Caco-2 (cell line): ENCODE measurements around the gene PNRC2. TPM values are rescaled to one million over a fixed set of nuclear protein-coding genes. Genes with fewer than 3 reads are reported as not detected.

Experiments used
- BruUV-seq: library from RNA; stranded (reverse); fragments of 400-500 nt; replicated peaks from 2 replicates; lab custom pipeline; 2021; lab: Mats Ljungman, UMichigan
- CTCF ChIA-PET: fragments of 300-600 bp; sonication (Branson Sonifier 250); formaldehyde crosslinking; loops from one replicate; lab custom pipeline; 2022; ENCODE audit warnings: antibody characterized with exemption; lab: Charles Lee
- POLR2A ChIA-PET: fragments of 300-600 bp; sonication (Branson Sonifier 250); formaldehyde crosslinking; loops from one replicate; lab custom pipeline; 2022; ENCODE audit warnings: antibody characterized with exemption; lab: Charles Lee
- DNase-seq, 2 experiments: peaks; one replicate each; pipeline versions ENCODE4 v3.0.0 to v3.0.0-alpha.2; 2020 to 2022
- H3K27me3 ChIP-seq: replicated peaks from 2 replicates; pipeline ENCODE4 v1.6.0; 2011; ENCODE audit warnings: low read length; ENCODE audit not compliant: control insufficient read depth, insufficient read depth
- H3K36me3 ChIP-seq: 2 replicates; pipeline ENCODE4 v1.5.1; 2011; ENCODE audit warnings: low read length; ENCODE audit not compliant: control insufficient read depth, insufficient read depth
- H3K4me1 ChIP-seq: fragments of 250-450 bp; sonication (Bioruptor Pico); 2 replicates; pipeline ENCODE4 v1.5.1; 2020; ENCODE audit warnings: mild to moderate bottlenecking
- H3K4me3 ChIP-seq: 2 replicates; pipeline ENCODE4 v1.5.1; 2011; ENCODE audit warnings: low read depth, mild to moderate bottlenecking, control low read depth, low read length
- H3K9me3 ChIP-seq: fragments of 250-450 bp; sonication (Bioruptor Pico); 2 replicates; pipeline ENCODE4 v1.5.1; 2020; ENCODE audit warnings: mild to moderate bottlenecking, moderate library complexity
- H3K27ac Mint-ChIP-seq: one replicate; pipeline ENCODE4 v1.8.0; 2022; ENCODE audit warnings: mixed read lengths; ENCODE audit not compliant: unreplicated experiment
- H3K27me3 Mint-ChIP-seq: one replicate; pipeline ENCODE4 v1.8.0; 2022; ENCODE audit warnings: mixed read lengths; ENCODE audit not compliant: insufficient read depth, unreplicated experiment
- H3K36me3 Mint-ChIP-seq: one replicate; pipeline ENCODE4 v1.8.0; 2022; ENCODE audit warnings: mild to moderate bottlenecking, mixed read lengths; ENCODE audit not compliant: insufficient read depth, unreplicated experiment
- H3K4me1 Mint-ChIP-seq: one replicate; pipeline ENCODE4 v1.8.0; 2022; ENCODE audit warnings: low read depth, mixed read lengths; ENCODE audit not compliant: unreplicated experiment
- H3K4me3 Mint-ChIP-seq: one replicate; pipeline ENCODE4 v1.8.0; 2022; ENCODE audit warnings: mild to moderate bottlenecking, moderate library complexity, mixed read lengths; ENCODE audit not compliant: unreplicated experiment
- H3K9me3 Mint-ChIP-seq: one replicate; pipeline ENCODE4 v1.8.0; 2022; ENCODE audit warnings: mixed read lengths; ENCODE audit not compliant: unreplicated experiment
- intact Hi-C: fragments of 100-400 bp; cut with micrococcal nuclease; formaldehyde crosslinking; loops from one replicate; pipeline ENCODE4 v1.10.0; 2022; ENCODE audit not compliant: unreplicated experiment
- total RNA-seq: library from RNA; stranded (reverse); gene quantifications from 2 replicates; pipeline ENCODE4 v1.2.3, GENCODE V29; 2022
- TF ChIP-seq, protein P1 (sequence below), 2 experiments: fragments of 200-600 bp in 1 of 2; IDR thresholded peaks; 1 replicate in 1 of 2; 2 replicates in 1 of 2; pipeline versions ENCODE4 v1.5.1 to v1.8.0; 2011 to 2022; ENCODE audit warnings: antibody characterized with exemption in 1 of 2, control low read depth in 1 of 2, inconsistent platforms in 1 of 2, low read depth in 1 of 2, low read length in 1 of 2, mild to moderate bottlenecking in 1 of 2, moderate library complexity in 1 of 2; ENCODE audit not compliant: insufficient read depth in 1 of 2, severe bottlenecking in 1 of 2, unreplicated experiment in 1 of 2

Gene PNRC2
- total RNA-seq, 1 experiment from 2014 or later: 89.8 TPM

DNA sequence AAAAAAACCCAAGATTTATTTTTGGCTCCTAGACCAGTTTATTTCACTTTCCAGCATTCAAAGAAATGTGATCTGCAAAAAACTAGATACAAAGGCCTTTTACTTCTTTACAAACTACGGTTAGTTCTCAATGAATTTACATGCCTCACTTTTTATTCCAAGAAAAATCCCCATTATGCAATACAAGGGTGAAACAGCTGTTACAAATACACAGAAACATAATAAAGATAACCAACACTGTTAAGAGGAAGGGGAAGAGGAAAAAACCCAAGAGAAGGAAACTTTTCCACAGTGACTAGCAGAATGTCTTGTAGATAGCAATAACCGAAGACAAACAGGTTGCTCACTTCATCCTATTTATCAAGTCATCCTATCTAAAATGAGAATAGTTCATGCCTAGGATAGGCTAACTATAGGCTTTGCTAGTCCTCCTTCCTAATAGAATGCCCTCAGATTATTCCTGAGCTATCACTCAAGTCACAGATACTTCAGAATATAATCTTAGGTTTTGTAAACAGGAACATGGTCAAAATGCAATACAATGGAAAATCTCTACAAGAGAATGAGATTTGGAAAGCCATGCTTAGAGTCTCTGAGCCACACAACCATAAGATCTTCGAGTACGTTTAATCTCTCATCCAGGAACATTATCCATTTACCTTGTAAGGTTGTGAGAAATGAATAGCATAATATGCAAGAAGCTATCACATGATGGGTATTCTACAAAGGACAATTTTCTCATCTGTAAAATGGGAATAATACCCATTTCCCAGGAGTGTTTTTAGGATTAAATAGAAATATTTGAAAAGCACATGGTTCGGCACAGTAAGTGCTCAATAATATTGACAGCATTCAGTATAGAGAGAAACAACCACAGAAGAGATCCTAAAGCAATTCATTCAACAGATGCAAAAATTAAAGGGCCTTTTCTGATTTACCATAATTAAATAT is 5.4 kb downstream of the PNRC2 start:
- H3K4me1 Mint-ChIP-seq: no peaks in the 10 kb centered on the region
- no peaks in the 10 kb centered on the region for H3K9me3 ChIP-seq
- DNase-seq: no peak
- H3K27me3 ChIP-seq: no peaks in the 10 kb centered on the region
- intact Hi-C loops: no loop called here
- no peaks in the 10 kb centered on the region for H3K27me3 Mint-ChIP-seq
- H3K27ac Mint-ChIP-seq: no peak overlapping the region
- no peak overlapping the region for H3K4me3 Mint-ChIP-seq
- H3K4me3 ChIP-seq: no peak overlapping the region
- no peaks in the 10 kb centered on the region for H3K9me3 Mint-ChIP-seq
- peaks cover 12% of the 10 kb centered on the region; the same call in 1 of the 2 replicates for H3K4me1 ChIP-seq
- ChIA-PET CTCF (no interaction called here), POLR2A (interaction anchor here (0.7 kb wide), 1 partner anchor 421 kb away, joined by 3 read pairs; no protein-coding TSS in a partner anchor)
- H3K36me3 ChIP-seq: no peaks in the 10 kb centered on the region
- TF ChIP-seq, protein P1, sequence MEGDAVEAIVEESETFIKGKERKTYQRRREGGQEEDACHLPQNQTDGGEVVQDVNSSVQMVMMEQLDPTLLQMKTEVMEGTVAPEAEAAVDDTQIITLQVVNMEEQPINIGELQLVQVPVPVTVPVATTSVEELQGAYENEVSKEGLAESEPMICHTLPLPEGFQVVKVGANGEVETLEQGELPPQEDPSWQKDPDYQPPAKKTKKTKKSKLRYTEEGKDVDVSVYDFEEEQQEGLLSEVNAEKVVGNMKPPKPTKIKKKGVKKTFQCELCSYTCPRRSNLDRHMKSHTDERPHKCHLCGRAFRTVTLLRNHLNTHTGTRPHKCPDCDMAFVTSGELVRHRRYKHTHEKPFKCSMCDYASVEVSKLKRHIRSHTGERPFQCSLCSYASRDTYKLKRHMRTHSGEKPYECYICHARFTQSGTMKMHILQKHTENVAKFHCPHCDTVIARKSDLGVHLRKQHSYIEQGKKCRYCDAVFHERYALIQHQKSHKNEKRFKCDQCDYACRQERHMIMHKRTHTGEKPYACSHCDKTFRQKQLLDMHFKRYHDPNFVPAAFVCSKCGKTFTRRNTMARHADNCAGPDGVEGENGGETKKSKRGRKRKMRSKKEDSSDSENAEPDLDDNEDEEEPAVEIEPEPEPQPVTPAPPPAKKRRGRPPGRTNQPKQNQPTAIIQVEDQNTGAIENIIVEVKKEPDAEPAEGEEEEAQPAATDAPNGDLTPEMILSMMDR (IDR thresholded peaks at IDR 0.05; ENCODE audit: insufficient read depth in 1 of 2, low read depth in 1 of 2, low read length in 1 of 2, severe bottlenecking in 1 of 2, unreplicated experiment in 1 of 2): no peak
- no TSS peak for BruUV-seq
- H3K36me3 Mint-ChIP-seq: peaks cover 74% of the 10 kb centered on the region

DNA sequence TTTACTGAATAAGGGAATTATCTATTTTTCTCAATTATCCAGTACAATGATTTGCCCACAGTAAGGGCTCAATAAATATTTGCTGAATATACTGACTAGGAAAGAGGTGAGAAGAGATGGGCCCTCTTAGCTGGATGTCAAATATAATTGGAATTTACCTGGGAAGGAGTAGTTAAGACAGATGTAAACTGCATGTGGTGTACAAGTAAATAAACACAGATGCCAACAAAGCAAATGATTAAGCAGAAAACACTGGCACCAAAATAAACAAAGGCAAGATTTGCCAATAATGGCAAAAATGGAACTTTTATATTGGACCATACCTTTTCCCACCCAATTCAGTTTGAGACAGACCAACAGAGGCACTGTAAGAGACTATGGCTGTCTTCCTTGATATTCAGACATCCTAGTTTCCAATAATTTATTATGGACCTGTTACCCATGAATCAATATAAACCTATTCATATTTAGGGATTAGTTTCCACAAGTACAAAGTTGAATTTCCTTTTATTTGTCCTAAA is 7.4 kb downstream of the PNRC2 start:
- ChIA-PET POLR2A (no interaction called here), CTCF (no interaction called here)
- intact Hi-C loops: no loop called here
- peaks cover 74% of the 10 kb centered on the region for H3K36me3 Mint-ChIP-seq
- no peaks in the 10 kb centered on the region for H3K9me3 Mint-ChIP-seq
- no peak for DNase-seq
- H3K27me3 Mint-ChIP-seq: no peaks in the 10 kb centered on the region
- Histone ChIP-seq H3K9me3 (no peaks in the 10 kb centered on the region), H3K27me3 (no peaks in the 10 kb centered on the region), H3K36me3 (no peaks in the 10 kb centered on the region), H3K4me1 (peaks cover 12% of the 10 kb centered on the region; the same call in 1 of the 2 replicates), H3K4me3 (no peak overlapping the region)
- no peaks in the 10 kb centered on the region for H3K4me1 Mint-ChIP-seq
- H3K27ac Mint-ChIP-seq: no peak overlapping the region
- BruUV-seq: no TSS peak
- H3K4me3 Mint-ChIP-seq: no peak overlapping the region
- TF ChIP-seq, protein P1 (IDR thresholded peaks at IDR 0.05; ENCODE audit: insufficient read depth in 1 of 2, low read depth in 1 of 2, low read length in 1 of 2, severe bottlenecking in 1 of 2, unreplicated experiment in 1 of 2): no peak

DNA sequence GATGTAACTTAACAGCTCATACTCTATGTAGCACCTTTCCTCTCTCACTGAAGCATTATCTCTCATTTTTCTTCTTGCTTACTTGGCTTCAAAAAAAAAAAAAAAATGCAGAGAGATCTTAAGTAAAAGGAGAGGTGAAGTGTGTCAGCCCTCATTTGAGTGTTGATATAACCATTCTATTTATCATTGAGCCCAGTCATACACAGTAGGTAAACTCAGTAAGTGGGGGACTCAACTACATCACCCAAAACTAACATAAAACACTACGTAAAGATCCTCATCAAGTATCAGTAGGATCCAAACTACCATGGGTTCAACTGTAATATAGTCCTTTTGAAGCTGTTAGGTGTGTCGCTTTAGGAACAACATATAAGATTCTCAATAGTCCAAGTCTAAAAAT is 8.2 kb downstream of the PNRC2 start:
- DNase-seq: no peak
- no peak overlapping the region for H3K4me3 Mint-ChIP-seq
- H3K27ac Mint-ChIP-seq: no peak overlapping the region
- no peaks in the 10 kb centered on the region for H3K27me3 Mint-ChIP-seq
- H3K36me3 Mint-ChIP-seq: peaks cover 74% of the 10 kb centered on the region
- TF ChIP-seq, protein P1 (IDR thresholded peaks at IDR 0.05; ENCODE audit: insufficient read depth in 1 of 2, low read depth in 1 of 2, low read length in 1 of 2, severe bottlenecking in 1 of 2, unreplicated experiment in 1 of 2): no peak
- Histone ChIP-seq H3K9me3 (no peaks in the 10 kb centered on the region), H3K27me3 (no peaks in the 10 kb centered on the region), H3K4me3 (no peak overlapping the region), H3K4me1 (peaks cover 12% of the 10 kb centered on the region; the same call in 1 of the 2 replicates), H3K36me3 (no peaks in the 10 kb centered on the region; the same call in 1 of the 2 replicates)
- H3K9me3 Mint-ChIP-seq: no peaks in the 10 kb centered on the region
- intact Hi-C loops: no loop called here
- ChIA-PET CTCF (interaction anchor here (1.1 kb wide), 1 partner anchor 60 kb away, joined by 3 read pairs; no protein-coding TSS in a partner anchor), POLR2A (no interaction called here)
- no TSS peak for BruUV-seq
- no peaks in the 10 kb centered on the region for H3K4me1 Mint-ChIP-seq
